Activated T-cell treated with anti-CD3 and anti-CD28 coated beads for 4 hours (primary cell): Measurements from ENCODE around the gene ZHX3.

Experiments
- DNase-seq: peaks from one replicate; pipeline ENCODE4 v3.0.0-alpha.2; 2020

ZHX3 gene

DNA sequence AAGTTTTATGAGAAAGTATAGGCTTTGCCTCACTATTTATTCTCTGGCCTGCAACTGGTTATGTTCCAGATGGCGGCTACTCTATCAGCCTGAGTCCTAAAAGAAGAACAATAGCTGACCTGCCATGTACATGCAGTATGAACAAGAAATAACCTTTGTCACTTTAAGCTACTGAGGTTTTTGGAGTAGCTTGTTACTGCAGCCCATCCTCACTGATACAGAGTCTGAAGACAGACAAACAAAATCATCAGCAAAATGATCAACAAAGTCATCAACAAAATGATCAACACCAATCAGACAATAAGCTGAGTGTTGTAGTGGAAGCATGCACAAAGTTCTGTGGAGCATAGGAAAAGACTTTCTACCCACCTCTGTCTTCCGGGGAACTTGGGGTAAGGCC lies 97.7 kb downstream of the ZHX3 start:
- DNase-seq = no peak

DNA sequence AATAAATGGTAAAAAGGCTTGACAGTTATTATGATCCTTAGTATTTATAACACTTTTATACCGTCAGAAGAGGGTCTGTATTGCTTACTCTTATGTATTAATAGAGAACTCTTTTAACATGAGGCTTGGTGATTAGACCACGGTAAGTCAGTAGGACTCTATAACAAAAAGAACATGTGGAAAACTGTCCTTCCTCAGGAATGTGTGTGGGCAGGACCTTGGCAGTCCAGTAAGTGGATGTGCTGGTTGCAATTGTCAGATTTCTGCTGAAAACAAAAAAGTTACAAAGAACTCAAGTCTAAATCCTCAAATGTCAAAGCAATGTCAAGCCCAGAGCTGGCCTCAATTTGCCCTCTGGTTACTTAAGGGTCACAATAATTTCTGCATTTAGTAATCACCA lies 99.1 kb downstream of the ZHX3 start:
- no peak for DNase-seq

DNA sequence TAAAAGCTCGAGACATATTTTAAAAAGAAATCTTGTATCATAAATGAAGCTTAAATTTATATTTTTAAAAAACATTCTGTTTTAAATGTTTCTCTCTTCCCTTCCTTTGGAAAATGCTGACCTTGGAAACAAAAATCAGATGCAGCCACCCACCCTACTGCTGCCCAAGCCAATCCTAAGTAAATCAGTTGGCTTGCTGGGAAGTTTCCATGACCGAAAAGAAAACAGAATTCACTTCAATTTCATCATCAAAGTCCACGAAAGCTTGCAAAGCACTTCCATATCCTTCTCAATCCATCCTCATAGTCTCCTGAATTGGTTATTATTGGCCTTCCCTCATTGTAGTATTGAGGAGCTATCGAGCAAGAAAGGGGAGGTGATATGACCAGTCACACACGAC lies 100.1 kb downstream of the ZHX3 start:
- no peak for DNase-seq

DNA sequence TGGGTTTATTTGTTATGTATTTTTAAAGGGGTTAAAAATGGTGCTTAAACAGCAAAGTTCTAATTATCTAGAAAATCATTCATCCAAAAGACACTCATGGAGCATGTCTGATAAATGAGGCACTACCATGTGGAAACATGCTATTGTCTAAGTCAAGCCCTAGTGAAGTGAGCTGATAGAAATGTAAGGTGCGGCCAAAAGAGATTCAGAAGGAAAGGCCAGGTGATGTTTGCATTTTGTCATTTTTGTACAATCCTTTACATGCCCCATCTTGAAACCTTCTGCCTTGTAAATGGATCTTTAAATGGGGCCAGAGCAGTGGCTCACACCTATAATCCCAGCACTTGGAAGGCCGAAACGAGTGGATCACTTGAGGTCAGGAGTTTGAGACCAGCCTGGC lies 102.9 kb downstream of the ZHX3 start:
- no peak for DNase-seq

DNA sequence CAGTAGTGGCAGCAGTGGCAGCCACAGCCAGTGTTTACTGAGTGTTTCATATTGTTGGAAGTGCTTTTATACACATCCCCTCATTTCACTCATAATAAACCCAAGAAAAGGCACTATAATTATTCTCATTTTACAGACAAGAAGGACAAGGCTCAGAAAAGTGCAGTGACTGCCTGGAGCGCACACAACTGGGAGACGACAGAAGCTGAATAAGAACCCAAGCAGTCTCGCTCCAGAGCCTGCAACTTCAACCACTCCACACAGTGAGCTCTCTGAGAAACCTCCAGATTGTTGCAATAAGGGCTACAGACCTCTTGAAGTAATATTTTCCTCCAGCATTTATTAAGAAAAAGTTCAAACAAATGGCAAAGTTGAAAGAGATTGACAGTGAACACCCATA lies 103.3 kb downstream of the ZHX3 start:
- DNase-seq = no peak

DNA sequence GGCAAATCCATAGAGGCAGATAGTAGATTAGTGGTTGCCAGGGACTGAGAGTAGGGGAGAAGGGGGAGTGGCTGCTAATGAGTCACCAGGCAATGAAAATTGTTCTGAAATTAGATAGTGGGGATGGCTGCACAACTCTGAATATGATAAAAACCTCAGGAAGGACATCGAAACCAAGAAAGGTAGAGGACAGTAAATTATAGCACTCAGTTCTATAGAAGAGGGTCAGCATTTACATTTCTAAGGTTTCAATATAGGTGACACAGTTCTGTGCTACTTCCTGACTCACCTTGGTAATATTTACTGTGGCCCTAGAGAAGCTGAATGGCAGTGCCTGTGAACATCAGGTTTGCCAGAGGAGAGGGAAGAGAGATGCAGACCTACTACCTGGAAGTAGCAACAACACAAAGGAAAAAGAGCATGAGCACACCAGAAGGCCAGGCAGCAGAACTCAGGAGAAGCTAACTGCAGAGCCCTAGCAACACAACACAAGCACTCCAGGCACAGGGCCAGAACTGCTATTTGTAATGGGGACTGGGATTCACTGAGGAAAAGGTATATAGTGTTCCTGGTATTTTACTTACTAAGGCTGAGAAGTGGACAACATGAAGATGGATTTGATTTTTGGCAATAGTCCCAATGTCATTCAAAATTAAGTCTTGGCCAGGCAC lies 104.2 kb downstream of the ZHX3 start:
- DNase-seq = no peak

DNA sequence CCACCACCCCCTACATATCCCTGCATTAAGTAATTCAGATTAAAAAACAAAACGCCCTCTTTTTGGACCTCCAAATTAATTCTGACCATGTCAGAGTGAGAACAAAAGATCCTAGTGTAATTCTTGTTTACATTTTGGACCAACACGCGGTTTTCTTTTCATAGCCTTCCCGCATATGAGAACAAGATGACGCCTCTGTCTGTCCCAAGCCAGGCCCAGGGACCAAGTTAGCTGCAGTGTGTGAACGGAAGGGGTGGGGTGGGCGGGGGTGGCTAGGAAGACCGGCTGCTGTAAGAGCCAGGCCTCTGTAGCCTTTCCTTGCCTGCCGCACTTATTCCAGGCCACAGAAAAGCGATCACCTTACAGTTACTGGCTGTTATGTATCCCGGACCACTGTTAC lies 112.2 kb downstream of the ZHX3 start:
- DNase-seq = no peak

DNA sequence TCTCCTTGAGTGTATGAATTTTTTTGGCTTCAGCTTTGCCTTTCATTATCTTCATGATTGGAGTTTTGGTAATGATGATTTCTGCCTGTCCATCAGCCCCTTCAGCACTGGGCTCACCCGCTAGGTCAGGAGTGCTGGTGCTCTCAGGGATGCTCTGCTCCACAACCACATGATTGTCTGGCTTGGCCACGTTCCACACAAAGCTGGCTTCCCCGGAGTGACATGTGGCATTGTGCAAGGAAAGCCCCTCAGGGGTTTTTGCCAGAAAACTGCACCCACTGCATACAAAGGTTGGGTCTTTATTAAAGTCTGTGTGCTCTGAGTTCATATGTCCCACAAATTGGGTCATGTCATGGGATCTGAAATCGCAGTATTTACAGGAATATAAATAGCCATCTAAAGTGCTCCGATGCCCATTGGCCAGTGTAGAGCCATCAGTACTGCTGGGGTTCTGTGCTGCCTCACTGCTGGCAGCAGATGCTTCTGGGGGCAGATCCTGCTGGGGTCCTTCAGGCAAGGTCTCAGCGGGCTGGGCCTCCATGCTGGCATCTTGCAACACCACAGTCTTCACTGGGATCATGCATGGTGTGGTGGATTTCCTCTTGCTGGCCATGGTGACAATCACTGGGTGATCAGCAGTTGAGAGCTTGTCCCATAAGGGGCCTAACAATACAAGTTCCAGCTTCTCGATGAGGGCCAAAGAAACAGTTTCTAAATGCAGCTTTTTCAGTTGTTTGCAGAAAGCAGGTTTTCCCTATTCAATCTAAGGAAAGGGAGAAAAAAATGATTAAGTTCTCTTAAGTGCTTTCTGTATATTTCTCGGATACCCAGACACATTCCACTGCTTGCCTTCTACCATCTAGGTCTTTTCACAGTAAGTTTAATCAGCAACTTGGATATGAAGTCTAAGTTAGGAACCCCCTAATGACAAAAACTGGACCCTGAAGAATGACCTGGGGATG lies 112.9 kb downstream of the ZHX3 start:
- no peak for DNase-seq

DNA sequence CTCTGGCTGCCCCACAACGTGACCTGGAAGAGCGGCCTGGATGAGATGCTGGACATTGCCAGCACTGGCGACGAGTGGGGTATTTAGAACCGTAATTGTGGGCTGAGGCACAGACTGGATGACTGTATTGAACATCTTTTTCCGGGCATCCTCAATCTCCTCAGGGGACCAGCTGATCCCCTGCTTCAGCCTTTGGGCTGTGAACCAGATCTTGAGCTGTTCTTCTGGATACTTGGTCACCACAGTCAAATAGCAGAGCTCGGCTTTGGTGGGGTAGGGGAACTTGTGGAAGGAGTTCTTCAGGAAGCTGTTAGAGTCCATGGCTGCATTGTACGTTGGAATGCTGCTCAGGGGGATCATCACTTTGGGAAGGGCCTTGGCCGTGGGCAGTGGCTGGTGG lies 113.9 kb downstream of the ZHX3 start:
- no peak for DNase-seq

DNA sequence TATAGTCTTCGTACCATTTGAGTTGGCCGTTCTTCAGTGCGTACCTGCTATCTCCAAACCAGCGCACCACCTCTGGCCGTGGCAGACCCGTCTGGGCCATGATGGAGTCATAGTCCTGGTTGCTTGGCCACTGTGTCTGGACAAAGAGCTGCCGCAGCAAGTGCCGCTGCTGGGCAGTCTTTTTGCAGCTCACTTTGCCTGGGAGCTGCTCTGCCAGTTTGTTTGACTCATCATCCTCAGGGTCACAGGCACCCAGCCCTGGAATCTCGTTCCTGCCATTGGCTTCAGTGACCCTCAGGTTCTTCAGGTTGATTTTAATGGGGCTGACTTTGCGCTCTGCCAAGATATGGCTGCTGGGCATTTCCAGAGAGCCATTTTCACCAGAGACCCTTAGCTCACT lies 115.1 kb downstream of the ZHX3 start:
- DNase-seq = no peak

DNA sequence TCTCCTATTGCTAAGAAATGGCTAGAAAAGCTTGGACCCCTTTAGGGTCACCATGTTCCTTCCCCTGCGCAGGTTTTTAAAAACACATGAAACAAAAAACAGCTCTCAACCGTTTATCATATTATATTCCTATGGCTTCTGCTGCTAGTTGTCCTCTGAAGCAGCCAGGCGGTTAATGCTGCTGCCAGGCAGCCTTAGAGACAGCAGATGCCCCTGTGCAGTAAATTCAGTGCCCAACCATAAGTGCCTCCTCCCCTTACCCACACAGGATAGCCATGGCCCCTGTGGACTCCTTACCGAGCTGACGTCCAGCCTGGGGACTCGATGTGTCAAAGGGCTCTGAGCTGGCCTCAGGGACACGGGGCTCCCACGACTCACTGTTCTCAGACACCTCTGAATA lies 115.8 kb downstream of the ZHX3 start:
- no peak for DNase-seq

DNA sequence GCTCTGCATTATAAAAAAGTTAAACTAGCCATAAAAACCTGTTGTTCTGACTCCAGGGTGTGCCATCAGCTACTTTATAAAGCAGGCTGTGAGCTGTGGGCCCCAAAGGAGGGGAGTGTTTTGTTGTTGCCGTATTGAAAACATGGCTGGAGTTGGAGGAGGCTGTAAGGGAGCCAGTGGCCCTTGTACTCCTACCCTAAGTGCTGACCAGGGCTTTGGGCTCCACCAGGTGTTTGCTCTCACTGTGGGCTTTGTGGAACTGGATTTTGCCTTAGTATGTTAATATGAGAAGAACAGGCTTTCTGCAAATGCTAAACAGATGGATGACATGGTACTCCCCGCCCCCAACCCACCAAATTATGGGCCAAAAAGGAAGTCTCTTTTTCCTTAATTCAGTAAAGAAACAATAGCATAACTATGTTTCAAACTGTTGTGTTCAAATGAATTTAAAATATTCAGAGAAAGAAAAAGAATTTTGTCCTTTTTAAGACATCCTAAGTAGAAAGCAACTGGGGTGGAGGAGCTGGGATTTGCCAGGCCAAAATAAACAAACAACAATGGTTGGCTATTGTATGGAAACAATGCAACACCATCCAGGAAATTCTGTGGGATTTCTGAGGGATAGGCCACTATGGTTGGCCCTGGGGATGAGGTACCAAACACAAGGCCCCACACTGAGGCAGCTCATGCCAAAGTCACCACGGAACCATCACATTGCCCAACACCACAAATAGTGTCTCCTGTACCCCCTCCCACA lies 116.9 kb downstream of the ZHX3 start:
- no peak for DNase-seq

DNA sequence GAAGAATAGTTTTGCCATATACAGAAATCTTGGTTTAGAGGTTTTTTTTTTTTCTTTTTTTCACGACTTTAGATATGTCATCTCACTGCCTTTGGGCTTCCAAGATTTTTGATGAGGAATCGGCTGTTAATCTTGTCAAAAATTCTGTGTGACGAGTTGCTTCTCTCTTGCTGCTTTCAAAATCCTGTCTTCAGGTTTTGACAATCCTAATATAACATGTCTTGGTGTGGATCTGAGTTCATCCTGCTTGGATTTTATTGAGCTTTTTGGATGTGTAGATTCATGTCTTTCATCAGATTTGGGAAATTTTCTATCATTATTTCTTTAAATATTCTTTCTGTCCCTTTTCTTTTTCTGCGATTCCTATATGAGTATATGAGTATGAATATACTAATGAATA lies 119.1 kb downstream of the ZHX3 start:
- DNase-seq = no peak

DNA sequence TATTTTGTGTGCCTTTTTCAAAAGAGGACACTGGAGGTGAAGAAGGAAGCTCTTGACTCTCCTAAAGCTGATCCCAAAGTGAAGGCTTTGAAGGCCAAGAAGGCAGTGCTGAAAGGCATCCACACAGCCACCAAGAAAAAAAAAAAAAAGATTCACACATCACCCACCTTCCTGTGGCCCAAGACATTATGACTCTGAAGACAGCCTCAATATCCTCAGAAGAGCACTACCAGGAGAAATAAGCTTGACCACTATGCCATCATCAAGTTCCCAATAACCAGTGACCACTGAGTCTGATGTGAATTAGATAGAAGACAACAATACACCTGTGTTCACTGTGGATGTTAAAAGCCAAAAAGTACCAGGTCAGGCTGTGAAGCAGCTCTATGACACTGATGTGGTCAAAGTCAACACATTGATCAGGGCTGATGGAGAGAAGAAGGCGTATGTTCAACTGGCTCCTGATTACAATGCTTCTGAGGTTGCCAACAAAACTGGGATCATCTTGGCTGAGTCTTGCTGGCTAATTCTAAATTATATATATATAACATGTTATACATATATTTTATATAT lies 120.8 kb downstream of the ZHX3 start:
- DNase-seq = no peak

DNA sequence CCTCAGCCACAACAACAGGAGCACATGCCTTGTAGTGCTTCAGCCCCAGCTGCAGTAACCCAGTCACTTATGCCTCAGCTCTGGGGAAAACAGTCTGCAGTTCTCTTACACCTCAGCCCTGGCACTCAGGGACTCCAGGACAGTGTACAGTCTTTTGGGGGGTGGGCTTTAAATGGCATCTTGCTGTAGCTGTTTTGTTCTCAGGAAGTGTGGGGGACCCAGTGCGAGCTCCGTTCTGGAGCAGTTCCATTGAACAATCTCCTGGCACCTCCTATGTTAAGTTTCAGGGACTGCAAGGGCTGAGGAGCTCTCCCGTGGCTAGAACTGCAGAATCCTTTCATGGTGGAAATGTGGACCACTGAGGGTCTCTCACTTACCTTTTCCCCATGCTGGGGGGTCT lies 125.0 kb downstream of the ZHX3 start:
- no peak for DNase-seq

DNA sequence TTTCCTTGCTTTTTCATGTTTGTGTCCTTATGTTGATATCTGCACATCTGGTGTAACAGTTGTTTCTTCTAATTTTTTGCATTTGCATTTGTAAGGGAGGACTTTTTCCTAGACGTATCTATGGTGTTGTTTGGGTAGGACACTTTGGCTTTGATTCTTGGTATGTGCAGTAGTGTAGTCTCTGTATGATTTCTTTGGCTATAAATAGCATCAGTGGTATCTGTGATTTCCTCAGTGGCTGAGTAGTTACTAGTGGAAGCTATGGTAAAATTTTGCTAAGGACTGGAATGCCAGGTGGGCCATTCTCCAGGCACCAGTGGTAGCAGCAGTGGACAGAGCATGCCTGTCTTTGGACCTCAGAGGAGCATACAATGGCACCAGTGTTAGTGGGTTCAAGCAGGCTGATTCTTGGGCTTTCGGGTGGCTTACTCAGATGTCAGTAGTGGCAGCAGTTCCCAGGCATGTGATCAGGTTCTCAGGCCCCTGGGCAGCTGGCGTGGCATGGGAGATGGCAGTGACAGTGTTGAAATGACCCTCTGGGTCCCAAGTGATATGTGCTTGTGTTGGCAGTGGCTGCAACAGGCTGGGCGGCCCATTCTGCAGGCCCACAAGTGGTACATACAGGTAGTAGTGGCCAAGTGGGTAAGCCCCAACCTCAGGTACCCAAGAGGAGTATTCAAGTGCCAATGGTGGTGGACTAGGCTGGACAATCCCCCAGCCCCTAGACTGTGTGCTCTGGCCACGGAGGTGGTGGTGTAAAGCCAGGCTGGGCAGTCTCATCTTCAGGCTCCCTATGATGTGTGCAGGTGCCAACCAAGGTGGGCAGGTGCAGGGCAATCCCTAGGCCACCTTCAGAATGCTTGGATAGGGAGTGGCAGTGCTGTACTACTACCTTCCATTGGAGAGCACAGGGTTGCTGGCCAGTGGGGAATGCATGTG lies 125.7 kb downstream of the ZHX3 start:
- no peak for DNase-seq

DNA sequence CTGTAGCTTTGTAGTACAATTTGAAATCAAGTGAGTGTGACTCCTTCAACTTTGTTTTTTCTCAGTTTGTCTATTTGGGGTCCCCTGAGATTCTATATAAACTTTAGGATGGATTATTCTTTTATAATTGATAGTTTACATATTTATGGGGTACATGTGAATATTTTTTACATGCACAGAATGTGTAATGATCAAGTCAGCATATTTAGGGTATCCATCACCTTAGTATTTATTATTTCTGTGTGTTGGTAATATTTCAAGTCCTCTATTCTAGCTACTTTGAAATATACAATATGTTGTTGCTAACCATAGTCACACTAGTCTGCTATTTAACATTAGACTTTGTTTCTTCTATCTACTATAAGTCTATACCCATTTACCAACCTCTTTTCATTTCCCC lies 129.9 kb downstream of the ZHX3 start:
- no peak for DNase-seq

DNA sequence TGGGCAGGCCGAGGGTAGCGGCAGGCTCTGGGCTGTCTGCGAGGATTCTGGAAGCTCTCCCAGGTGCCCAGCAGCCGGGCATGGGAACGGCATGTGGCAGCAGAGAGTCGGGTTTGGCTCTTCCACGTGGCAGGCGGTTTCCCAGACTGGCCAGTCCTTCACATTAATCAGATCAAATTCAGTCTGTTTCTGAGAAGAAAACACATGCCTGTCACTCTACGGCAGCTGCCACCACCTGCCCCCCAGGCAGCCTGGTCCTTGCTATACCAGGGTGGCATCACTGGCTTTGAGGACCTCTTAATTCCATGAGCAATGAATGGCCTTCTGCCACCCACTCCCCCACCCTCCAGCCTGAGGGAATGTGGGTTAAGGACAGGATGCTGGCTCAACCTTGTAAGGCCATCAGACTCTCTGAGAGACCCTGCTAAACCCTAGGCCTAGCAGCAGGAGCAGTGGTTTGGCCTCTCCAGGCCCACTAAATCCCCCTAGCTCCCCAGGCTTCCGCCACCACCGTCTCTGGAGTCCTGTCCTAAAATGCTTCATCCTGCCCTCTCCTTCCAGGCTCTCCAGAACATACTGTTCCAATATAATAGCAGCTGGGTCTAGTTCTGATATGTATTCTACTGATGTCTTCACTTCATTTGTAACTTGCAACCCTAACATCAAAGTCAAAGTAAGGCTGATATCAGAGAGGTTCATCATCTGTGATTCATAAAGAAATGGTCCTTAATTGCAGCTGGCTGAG lies 132.3 kb downstream of the ZHX3 start:
- DNase-seq = no peak

DNA sequence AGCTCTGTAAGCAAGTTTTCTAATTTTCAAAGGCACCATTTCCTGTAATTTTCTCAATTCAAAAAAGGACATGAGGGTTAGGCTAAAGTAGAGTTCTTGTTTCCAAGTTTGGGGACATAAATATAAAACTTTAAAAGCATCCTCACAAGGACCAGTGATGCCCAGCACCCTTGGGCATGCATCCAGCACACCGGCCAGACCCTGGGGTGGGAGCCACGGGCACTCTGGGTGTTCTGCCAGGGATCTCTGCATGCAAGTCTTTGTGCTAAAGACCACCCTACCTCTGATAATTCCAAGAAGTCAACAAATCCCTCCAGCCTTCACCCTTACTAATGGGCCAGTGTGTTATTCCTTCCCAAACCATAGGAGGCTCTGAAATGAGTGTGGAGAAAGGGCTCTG lies 133.7 kb downstream of the ZHX3 start:
- DNase-seq = no peak

DNA sequence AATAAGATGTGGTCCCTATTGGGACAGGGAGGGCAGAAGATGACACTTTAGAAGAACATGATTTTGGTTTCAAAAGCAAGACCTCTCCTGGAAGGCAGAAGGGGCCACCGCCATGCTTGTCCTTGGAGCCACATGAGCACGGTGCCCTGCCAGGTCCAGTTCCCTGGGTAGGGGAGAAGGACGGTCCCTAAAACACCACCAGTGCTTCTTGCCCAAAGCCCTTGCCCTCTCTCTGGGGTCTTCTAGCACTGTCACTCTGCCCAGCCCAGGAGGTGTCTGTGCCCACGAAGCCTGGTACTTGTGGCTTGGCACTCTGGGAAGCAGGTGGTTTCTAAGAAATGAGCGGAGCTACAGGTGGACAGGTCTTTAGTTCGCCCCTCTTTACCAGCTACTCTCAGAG lies 134.1 kb downstream of the ZHX3 start:
- DNase-seq = no peak
